Adrenal gland (tissue), 12 donors: ENCODE data around the gene MAGEF1. TPM values are rescaled to one million over a fixed set of nuclear protein-coding genes. Genes with fewer than 3 reads are reported as not detected.

Source experiments
- DNase-seq, 7 donors: peaks; one replicate each; pipeline ENCODE4 v3.0.0-alpha.2; 2019 to 2020
- H3K27ac ChIP-seq, 5 donors: fragments of 200-600 bp; sonication (generic) in 4 of 5; 1 replicate in 3 of 5; 2 replicates in 2 of 5; pipeline versions ENCODE4 v1.5.1 to v1.8.0; 2016 to 2020; ENCODE audit warnings: mild to moderate bottlenecking in 1 of 5
- H3K27me3 ChIP-seq: fragments of 200-600 bp; 2 replicates; pipeline ENCODE4 v1.8.0; 2021
- H3K36me3 ChIP-seq, 2 donors: fragments of 200-600 bp; replicated peaks in 1 of 2; 1 replicate in 1 of 2; 2 replicates in 1 of 2; pipeline versions ENCODE4 v1.5.1 to v1.8.0; 2018 to 2022
- H3K4me1 ChIP-seq, 2 donors: fragments of 200-600 bp; replicated peaks in 1 of 2; 1 replicate in 1 of 2; 2 replicates in 1 of 2; pipeline versions ENCODE4 v1.5.1 to v1.8.0; 2018 to 2021
- H3K4me3 ChIP-seq, 4 donors: fragments of 200-600 bp; sonication (generic) in 3 of 4; one replicate each; pipeline ENCODE4 v1.5.1; 2016 to 2018
- H3K9me3 ChIP-seq, 3 donors: fragments of 200-600 bp; sonication (generic) in 1 of 3; replicated peaks in 1 of 3; 1 replicate in 2 of 3; 2 replicates in 1 of 3; pipeline versions ENCODE4 v1.5.1 to v1.8.0; 2016 to 2021
- CTCF ChIP-seq, 6 experiments: fragments of 450-650 bp in 4 of 6; fragments of 200-600 bp in 2 of 6; sonication (generic) in 1 of 6; IDR thresholded peaks; 1 replicate in 5 of 6; 2 replicates in 1 of 6; pipeline versions ENCODE4 v1.5.1 to v1.8.0; 2016 to 2021; ENCODE audit warnings: antibody characterized with exemption in 6 of 6, mild to moderate bottlenecking in 2 of 6, moderate library complexity in 1 of 6
- POLR2A ChIP-seq, 2 donors: fragments of 450-650 bp; IDR thresholded peaks; one replicate each; pipeline ENCODE4 v1.6.1; 2017; ENCODE audit warnings: antibody characterized with exemption in 2 of 2, mild to moderate bottlenecking in 2 of 2, moderate library complexity in 1 of 2
- WGBS, 4 donors: extraction: QIAGEN DNeasy Blood & Tissue Kit in 2 of 4; methylation state at CpG; one replicate each; pipeline versions ENCODE4 v1.1.5 to v1.1.7; 2013 to 2017; 5-methylcytosine and 5-hydroxymethylcytosine counted together
- intact Hi-C, 2 donors: fragments of 100-400 bp; cut with DNase I; formaldehyde crosslinking; loops; one replicate each; pipeline versions ENCODE4 v1.14.1 to v1.15.0; 2022 to 2023
- polyA plus RNA-seq, 3 donors: library from polyadenylated mRNA; stranded (reverse); fragments of 200-250 nt in 2 of 3; fragments of 350-450 nt in 1 of 3; fragmentation: Illumina TruSeq in 1 of 3; extraction: RNeasy Lipid Tissue Mini Kit (QIAGEN cat#74804) in 1 of 3; gene quantifications; one replicate each; pipeline ENCODE4 v1.2.3, GENCODE V29; 2013 to 2014
- total RNA-seq, 9 donors: library from RNA; depleted of rRNA in 4 of 9; stranded (reverse); fragments of >200 nt in 4 of 9; fragments of 120-200 nt in 1 of 9; fragmentation: NEBNext Ultra II Directional in 1 of 9; extraction: Animal tissue kit (Norgen Biotek cat#: 25700) in 1 of 9; gene quantifications; one replicate each; pipeline versions ENCODE4 v1.1.0 to v1.2.4, GENCODE V29; 2013 to 2023
- donor health status: healthy with polysubstance abuse.
- donor health status: Bipolar disorder and iron deficiency.
- donor health status: DM: yes; HTN: yes; CAD: no.
- donor health status: DM: no; HTN: no; CAD: no.
- donor health status: DM: no; HTN: no; CAD: no.
- donor health status: DM: yes; HTN: yes; CAD: no.

MAGEF1 gene
- total and polyA plus RNA-seq, 12 donors, result 22.1 to 69.1 (median 36.3) TPM

- Histone ChIP-seq H3K27me3 (no peaks in the 10 kb centered on the region), H3K4me3 (no peak overlapping the region), H3K4me1 (no peaks in the 10 kb centered on the region), H3K9me3 (no peaks in the 10 kb centered on the region), H3K36me3 (no peaks in the 10 kb centered on the region), H3K27ac (no peak overlapping the region)
- 93 to 97% (median 94%) methylated on average over 8 of the region's 8 CpGs for WGBS, 4 donors
- no peak for TF ChIP-seq POLR2A (IDR thresholded peaks at IDR 0.05)
- no peak for TF ChIP-seq CTCF (IDR thresholded peaks at IDR 0.05)
- intact Hi-C loops, result no loop called here
- no peak for DNase-seq
Measured at GRCh38 chr3:184697845-184698244, 14.0 kb downstream of the MAGEF1 start.

- Histone ChIP-seq H3K36me3 (no peaks in the 10 kb centered on the region), H3K4me3 (no peak overlapping the region), H3K27ac (no peak overlapping the region), H3K4me1 (peaks cover 0 to 4% of the 10 kb centered on the region in 2 donors), H3K27me3 (no peaks in the 10 kb centered on the region), H3K9me3 (no peaks in the 10 kb centered on the region)
- DNase-seq, result no peak
- 78 to 84% (median 82%) methylated on average over 8 of the region's 8 CpGs for WGBS, 4 donors
- TF ChIP-seq CTCF (IDR thresholded peaks at IDR 0.05) (no peak), POLR2A (IDR thresholded peaks at IDR 0.05) (no peak)
- intact Hi-C loops, result no loop called here
Measured at GRCh38 chr3:184696697-184697096, 15.2 kb downstream of the MAGEF1 start.

- H3K4me1 ChIP-seq, result peaks cover 0 to 5% of the 10 kb centered on the region in 2 donors
- H3K4me3 ChIP-seq, result no peak overlapping the region
- intact Hi-C loops, result no loop called here
- no peaks in the 10 kb centered on the region for H3K9me3 ChIP-seq
- no peak overlapping the region for H3K27ac ChIP-seq
- no peaks in the 10 kb centered on the region for H3K36me3 ChIP-seq
- no peaks in the 10 kb centered on the region for H3K27me3 ChIP-seq
- TF ChIP-seq CTCF (IDR thresholded peaks at IDR 0.05), result no peak
- no peak for TF ChIP-seq POLR2A (IDR thresholded peaks at IDR 0.05)
- 63 to 83% (median 65%) methylated on average over 3 of the region's 3 CpGs for WGBS, 4 donors
- DNase-seq, result no peak
Measured at GRCh38 chr3:184694716-184695115, 17.1 kb downstream of the MAGEF1 start.

- WGBS, 4 donors, result 88 to 96% (median 91%) methylated on average over 4 of the region's 4 CpGs
- Histone ChIP-seq H3K9me3 (no peaks in the 10 kb centered on the region), H3K27ac (no peak overlapping the region), H3K27me3 (no peaks in the 10 kb centered on the region), H3K4me3 (no peak overlapping the region), H3K36me3 (no peaks in the 10 kb centered on the region), H3K4me1 (peaks cover 0 to 5% of the 10 kb centered on the region in 2 donors)
- intact Hi-C loops, result no loop called here
- no peak for DNase-seq
- TF ChIP-seq CTCF (IDR thresholded peaks at IDR 0.05) (no peak), POLR2A (IDR thresholded peaks at IDR 0.05) (no peak)
Measured at GRCh38 chr3:184694133-184694665, 17.7 kb downstream of the MAGEF1 start.
